Upper lobe of right lung (tissue), 1 donor: ENCODE results near the gene ZHX3. TPM values are rescaled to one million over a fixed set of nuclear protein-coding genes. Genes with fewer than 3 reads are reported as not detected.

Experiments used
- ATAC-seq: fragments of 200-7000 bp; cut with Tn5 transposase; one replicate; pipeline ENCODE4 v1.9.1; 2020; ENCODE audit warnings: mild to moderate bottlenecking, moderate library complexity
- DNase-seq: peaks from one replicate; pipeline ENCODE4 v3.0.0-alpha.2; 2020
- H3K27ac ChIP-seq: fragments of 200-600 bp; one replicate; pipeline ENCODE4 v1.8.0; 2022
- H3K27me3 ChIP-seq: fragments of 200-600 bp; one replicate; pipeline ENCODE4 v1.8.0; 2022; ENCODE audit warnings: mild to moderate bottlenecking
- H3K36me3 ChIP-seq: fragments of 200-600 bp; one replicate; pipeline ENCODE4 v1.8.0; 2022
- H3K4me1 ChIP-seq: fragments of 200-600 bp; one replicate; pipeline ENCODE4 v1.8.0; 2022
- H3K4me3 ChIP-seq: fragments of 200-600 bp; one replicate; pipeline ENCODE4 v1.8.0; 2022; ENCODE audit warnings: mild to moderate bottlenecking
- H3K9me3 ChIP-seq: fragments of 200-600 bp; one replicate; pipeline ENCODE4 v1.8.0; 2022
- CTCF ChIP-seq: fragments of 200-600 bp; IDR thresholded peaks from one replicate; pipeline ENCODE4 v1.8.0; 2022; ENCODE audit warnings: antibody characterized with exemption
- intact Hi-C: fragments of 100-400 bp; cut with DNase I; formaldehyde crosslinking; loops from one replicate; pipeline ENCODE4 v1.11.0; 2022
- total RNA-seq: library from RNA; stranded (reverse); fragmentation: NEBNext Ultra II Directional; extraction: Animal tissue kit (Norgen Biotek cat#: 25700); gene quantifications from one replicate; pipeline ENCODE4 v1.2.1, GENCODE V29; 2021
- donor health status: DM: no; HTN: yes; CAD: no; lungs with severe emphysema.

The ZHX3 gene
- total RNA-seq, 1 donor from 2014 or later: 45.3 TPM

- intact Hi-C loops: no loop called here
- Histone ChIP-seq H3K4me3 (no peak overlapping the region), H3K27ac (no peak overlapping the region), H3K36me3 (no peaks in the 10 kb centered on the region), H3K27me3 (peaks cover 5% of the 10 kb centered on the region), H3K4me1 (no peaks in the 10 kb centered on the region), H3K9me3 (no peaks in the 10 kb centered on the region)
- no peak for TF ChIP-seq CTCF
- ATAC-seq: no peak
- DNase-seq: no peak
Measured at GRCh38 chr20:41359541-41360011, 42.0 kb upstream of the ZHX3 start.

- DNase-seq (no peak), ATAC-seq (no peak)
- TF ChIP-seq CTCF: no peak
- Histone ChIP-seq H3K27me3 (no peaks in the 10 kb centered on the region), H3K4me3 (no peak overlapping the region), H3K9me3 (no peaks in the 10 kb centered on the region), H3K36me3 (no peaks in the 10 kb centered on the region), H3K4me1 (no peaks in the 10 kb centered on the region), H3K27ac (no peak overlapping the region)
- intact Hi-C loops: no loop called here
Measured at GRCh38 chr20:41358717-41359116, 41.2 kb upstream of the ZHX3 start.

GRCh38 chr20:41358230-41358629 is 40.7 kb upstream of the ZHX3 start:
- Histone ChIP-seq H3K4me1 (no peaks in the 10 kb centered on the region), H3K36me3 (no peaks in the 10 kb centered on the region), H3K27me3 (no peaks in the 10 kb centered on the region), H3K27ac (no peak overlapping the region), H3K4me3 (no peak overlapping the region), H3K9me3 (no peaks in the 10 kb centered on the region)
- ATAC-seq: no peak
- DNase-seq: no peak
- intact Hi-C loops: no loop called here
- no peak for TF ChIP-seq CTCF

- TF ChIP-seq CTCF: no peak
- H3K27me3 ChIP-seq: no peaks in the 10 kb centered on the region
- H3K9me3 ChIP-seq: no peaks in the 10 kb centered on the region
- H3K36me3 ChIP-seq: no peaks in the 10 kb centered on the region
- no peak for DNase-seq
- no peak for ATAC-seq
- H3K4me1 ChIP-seq: no peaks in the 10 kb centered on the region
- intact Hi-C loops: no loop called here
- H3K4me3 ChIP-seq: no peak overlapping the region
- no peak overlapping the region for H3K27ac ChIP-seq
Measured at GRCh38 chr20:41357424-41358163, 40.1 kb upstream of the ZHX3 start.

- Histone ChIP-seq H3K27me3 (no peaks in the 10 kb centered on the region), H3K4me1 (no peaks in the 10 kb centered on the region), H3K9me3 (no peaks in the 10 kb centered on the region), H3K4me3 (no peak overlapping the region), H3K27ac (no peak overlapping the region), H3K36me3 (no peaks in the 10 kb centered on the region)
- intact Hi-C loops: no loop called here
- DNase-seq: no peak
- TF ChIP-seq CTCF: no peak
- ATAC-seq: no peak
Measured at GRCh38 chr20:41356951-41357350, 39.4 kb upstream of the ZHX3 start.
